ENCODE measurements around the gene HNRNPA0.

HNRNPA0 gene

GRCh38 chr5:137743031-137743640 is 11.0 kb downstream of the HNRNPA0 start:
- DNase-seq = peak; percentile 77

GRCh38 chr5:137741718-137742117 is 12.4 kb downstream of the HNRNPA0 start:
- H3K36me3 Mint-ChIP-seq = peaks cover 13% of the 10 kb centered on the region
- no peaks in the 10 kb centered on the region for H3K27me3 Mint-ChIP-seq
- peaks cover 23% of the 10 kb centered on the region for H3K4me1 Mint-ChIP-seq
- CTCF ChIA-PET = interaction anchor here (0.7 to 18.1 kb wide), 22 partner anchors 9 to 192 kb away, joined by 3 to 551 read pairs (median 6); partner anchors contain the start of gene HNRNPA0
- H3K27ac Mint-ChIP-seq = no peak overlapping the region
- H3K4me3 Mint-ChIP-seq = no peak overlapping the region
- peaks cover 14% of the 10 kb centered on the region for H3K9me3 Mint-ChIP-seq
- DNase-seq = no peak

More at GRCh38 chr5:137743031-137743640, 11.0 kb downstream of the HNRNPA0 start:
- H3K9me3 Mint-ChIP-seq = peaks cover 10% of the 10 kb centered on the region
- peaks cover 23% of the 10 kb centered on the region for H3K4me1 Mint-ChIP-seq
- H3K36me3 Mint-ChIP-seq = peaks cover 8% of the 10 kb centered on the region
- H3K4me3 Mint-ChIP-seq = no peak overlapping the region
- no peaks in the 10 kb centered on the region for H3K27me3 Mint-ChIP-seq
- no peak overlapping the region for H3K27ac Mint-ChIP-seq
- CTCF ChIA-PET = interaction anchor here (0.6 to 18.1 kb wide), 26 partner anchors 9 to 326 kb away, joined by 3 to 551 read pairs (median 4); partner anchors contain the start of gene HNRNPA0

GRCh38 chr5:137739737-137740136 is 14.4 kb downstream of the HNRNPA0 start:
- H3K4me3 Mint-ChIP-seq = no peak overlapping the region
- no peak for DNase-seq
- H3K9me3 Mint-ChIP-seq = peaks cover 14% of the 10 kb centered on the region
- peaks cover 13% of the 10 kb centered on the region for H3K36me3 Mint-ChIP-seq
- CTCF ChIA-PET = interaction anchor here (0.8 to 18.1 kb wide), 5 partner anchors 11 to 110 kb away, joined by 3 to 551 read pairs (median 15); no protein-coding TSS in a partner anchor
- peaks cover 23% of the 10 kb centered on the region for H3K4me1 Mint-ChIP-seq
- no peak overlapping the region for H3K27ac Mint-ChIP-seq
- no peaks in the 10 kb centered on the region for H3K27me3 Mint-ChIP-seq

DNA sequence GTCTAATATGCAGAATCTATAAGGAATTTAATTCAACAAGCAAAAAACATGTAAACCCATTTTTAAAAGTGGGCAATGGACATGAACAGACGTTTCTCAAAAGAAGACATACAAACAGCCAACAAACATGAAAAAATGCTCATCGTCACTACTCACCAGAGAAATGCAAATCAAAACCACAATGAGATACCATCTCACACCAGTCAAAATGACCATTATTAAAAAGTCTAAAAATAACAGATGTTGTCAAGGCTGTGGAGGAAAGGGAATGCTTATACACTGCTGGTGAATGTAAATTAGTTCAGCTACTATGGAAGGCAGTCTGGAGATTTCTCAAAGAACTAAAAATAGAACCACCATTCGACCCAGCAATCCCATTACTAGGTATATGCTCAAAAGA is 15.2 kb downstream of the HNRNPA0 start:
- Mint-ChIP-seq H3K36me3 (peaks cover 15% of the 10 kb centered on the region), H3K4me3 (no peak overlapping the region), H3K27ac (no peak overlapping the region), H3K4me1 (peaks cover 30% of the 10 kb centered on the region), H3K9me3 (peaks cover 14% of the 10 kb centered on the region), H3K27me3 (peaks cover 3% of the 10 kb centered on the region)
- no peak for DNase-seq
- CTCF ChIA-PET = interaction anchor here (1.4 to 18.1 kb wide), 4 partner anchors 12 to 109 kb away, joined by 7 to 551 read pairs (median 27); no protein-coding TSS in a partner anchor

DNA sequence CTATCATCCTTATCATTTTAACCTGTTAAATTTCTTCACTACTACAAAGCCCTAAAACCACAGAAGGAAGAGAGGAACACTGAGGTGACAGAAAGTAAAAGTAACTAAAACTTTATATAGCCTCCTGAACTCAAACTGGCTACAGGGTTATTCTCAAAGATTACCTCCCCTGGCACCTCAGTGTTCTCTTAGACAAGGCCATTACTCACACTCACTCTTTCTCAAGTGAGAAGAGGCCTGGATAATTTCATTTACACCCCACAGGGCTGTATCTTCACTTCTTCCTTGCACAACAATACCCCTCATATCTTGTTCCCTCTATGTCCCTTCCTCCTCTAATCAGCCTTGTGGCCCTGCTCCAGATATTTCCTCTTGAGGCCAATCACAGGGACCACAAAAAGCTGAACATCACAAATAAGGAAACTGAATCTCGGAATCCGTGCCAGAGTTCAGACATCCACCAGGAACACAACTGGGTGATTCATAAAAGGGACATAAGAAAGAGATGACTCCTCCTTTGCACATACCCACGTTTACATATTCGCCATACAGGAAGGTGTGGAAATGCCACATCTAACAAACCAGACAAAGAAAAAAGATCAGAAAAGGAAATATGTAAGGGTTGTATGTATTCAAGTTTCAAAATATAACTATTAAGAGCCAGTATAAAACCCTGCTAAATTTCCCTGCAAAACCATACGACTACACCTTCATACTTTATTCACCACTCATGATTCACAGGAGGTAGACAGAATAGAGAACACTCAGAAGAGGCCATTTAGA is 16.6 kb downstream of the HNRNPA0 start:
- Mint-ChIP-seq H3K4me1 (peaks cover 40% of the 10 kb centered on the region), H3K9me3 (peaks cover 14% of the 10 kb centered on the region), H3K4me3 (no peak overlapping the region), H3K27me3 (peaks cover 3% of the 10 kb centered on the region), H3K36me3 (peaks cover 19% of the 10 kb centered on the region), H3K27ac (no peak overlapping the region)
- peak; percentile 36 for DNase-seq
- CTCF ChIA-PET = interaction anchor here (1.3 to 18.1 kb wide), 4 partner anchors 16 to 108 kb away, joined by 4 to 551 read pairs (median 12); no protein-coding TSS in a partner anchor

DNA sequence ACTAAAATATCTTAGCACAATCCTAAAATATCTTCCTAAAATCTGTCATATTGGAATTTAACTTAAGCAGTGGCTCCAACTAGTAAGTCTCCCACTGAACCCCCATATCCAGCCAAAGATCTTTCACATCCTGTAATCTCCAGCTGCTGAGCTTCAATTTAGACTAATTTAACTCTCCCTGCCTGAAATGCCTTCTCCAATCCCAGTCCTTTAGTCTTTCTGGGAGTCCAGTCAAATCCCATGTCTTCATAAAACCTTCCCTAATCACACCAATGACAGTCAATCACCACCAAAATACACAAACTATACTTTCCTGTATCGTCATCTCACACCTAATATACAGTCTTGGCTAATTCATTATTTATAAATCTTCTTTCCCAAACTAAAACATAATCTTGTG is 17.7 kb downstream of the HNRNPA0 start:
- no peak overlapping the region for H3K27ac Mint-ChIP-seq
- peaks cover 14% of the 10 kb centered on the region for H3K9me3 Mint-ChIP-seq
- CTCF ChIA-PET = interaction anchor here (1.0 to 18.1 kb wide), 8 partner anchors 15 to 107 kb away, joined by 3 to 551 read pairs (median 6); no protein-coding TSS in a partner anchor
- peaks cover 19% of the 10 kb centered on the region for H3K36me3 Mint-ChIP-seq
- H3K4me1 Mint-ChIP-seq = peaks cover 50% of the 10 kb centered on the region
- DNase-seq = no peak
- H3K27me3 Mint-ChIP-seq = peaks cover 3% of the 10 kb centered on the region
- H3K4me3 Mint-ChIP-seq = no peak overlapping the region

- DNase-seq = peak; percentile 67
Measured at GRCh38 chr5:137735555-137736284, 18.4 kb downstream of the HNRNPA0 start, which contains the start of gene KLHL3. Gene KLHL3 (minus strand): TSS chr5:137736089. CDS start chr5:137735646, 443 bp downstream.

DNA sequence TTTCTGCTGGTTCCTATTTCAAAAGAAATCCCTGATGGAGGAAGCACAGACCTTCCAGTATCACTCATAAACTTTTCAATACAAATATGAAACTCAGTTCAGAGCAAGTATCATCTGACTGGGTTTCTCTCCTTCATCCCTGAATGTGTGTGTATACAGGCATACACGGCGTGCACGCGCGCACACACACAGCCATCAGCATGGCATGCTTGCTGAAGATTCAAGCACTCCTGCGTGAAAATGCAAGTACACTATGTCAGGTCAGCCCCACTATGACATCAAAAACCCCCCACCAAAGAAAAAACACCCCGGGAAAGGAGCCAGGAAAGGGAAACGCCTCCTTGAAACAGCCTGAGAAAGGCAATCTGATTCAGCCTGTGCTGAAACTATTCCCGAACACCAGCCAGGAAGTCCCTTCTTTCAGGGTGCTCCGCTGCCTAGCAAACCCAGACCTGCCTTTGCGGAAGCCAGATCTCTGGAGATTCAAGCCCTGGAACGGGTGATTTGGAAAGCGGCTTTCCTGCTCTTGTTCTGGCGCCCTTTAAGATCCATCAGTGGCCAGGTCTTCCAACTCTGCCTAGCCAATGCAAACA is 19.1 kb downstream of the HNRNPA0 start:
- Mint-ChIP-seq H3K27ac (no peak overlapping the region), H3K9me3 (peaks cover 14% of the 10 kb centered on the region), H3K36me3 (peaks cover 27% of the 10 kb centered on the region), H3K4me3 (no peak overlapping the region), H3K4me1 (peaks cover 59% of the 10 kb centered on the region), H3K27me3 (peaks cover 3% of the 10 kb centered on the region)
- peak; percentile 44 for DNase-seq
- CTCF ChIA-PET = interaction anchor here (1.0 to 18.1 kb wide), 8 partner anchors 14 to 107 kb away, joined by 3 to 551 read pairs (median 6); no protein-coding TSS in a partner anchor

More at GRCh38 chr5:137735555-137736284, 18.4 kb downstream of the HNRNPA0 start, which contains the start of gene KLHL3:
- peaks cover 3% of the 10 kb centered on the region for H3K27me3 Mint-ChIP-seq
- peaks cover 14% of the 10 kb centered on the region for H3K9me3 Mint-ChIP-seq
- CTCF ChIA-PET = interaction anchor here (1.0 to 18.1 kb wide), 10 partner anchors 15 to 108 kb away, joined by 3 to 551 read pairs (median 6); no protein-coding TSS in a partner anchor
- H3K4me1 Mint-ChIP-seq = peaks cover 56% of the 10 kb centered on the region
- peaks cover 22% of the 10 kb centered on the region for H3K36me3 Mint-ChIP-seq
- no peak within 1 kb of the TSS for H3K4me3 Mint-ChIP-seq
- no peak within 1 kb of the TSS for H3K27ac Mint-ChIP-seq

DNA sequence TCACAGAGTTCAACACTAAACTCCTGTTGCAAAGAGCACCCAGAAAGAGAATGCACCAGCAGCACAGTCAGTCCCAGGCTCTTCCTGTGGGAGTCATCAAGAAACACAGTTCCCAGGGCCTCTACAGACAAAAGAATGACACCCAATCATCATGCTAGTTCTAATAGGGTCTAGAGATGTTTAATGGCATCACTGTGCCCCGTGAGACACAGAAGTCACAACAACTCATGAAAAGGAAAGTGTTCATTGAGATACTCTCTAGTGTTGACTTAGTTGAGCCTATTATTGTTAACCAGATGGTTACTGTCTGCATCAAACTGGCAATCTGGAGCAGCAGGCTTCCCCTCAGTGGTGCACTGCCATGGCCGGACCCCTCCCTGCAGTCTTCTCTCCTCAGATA is 19.8 kb downstream of the HNRNPA0 start:
- H3K27ac Mint-ChIP-seq = no peak overlapping the region
- CTCF ChIA-PET = interaction anchor here (1.0 to 18.1 kb wide), 3 partner anchors 8 to 79 kb away, joined by 3 to 551 read pairs (median 5); no protein-coding TSS in a partner anchor
- no peak overlapping the region for H3K4me3 Mint-ChIP-seq
- peaks cover 8% of the 10 kb centered on the region for H3K9me3 Mint-ChIP-seq
- peaks cover 24% of the 10 kb centered on the region for H3K36me3 Mint-ChIP-seq
- no peak for DNase-seq
- peaks cover 52% of the 10 kb centered on the region for H3K4me1 Mint-ChIP-seq
- peaks cover 3% of the 10 kb centered on the region for H3K27me3 Mint-ChIP-seq

DNA sequence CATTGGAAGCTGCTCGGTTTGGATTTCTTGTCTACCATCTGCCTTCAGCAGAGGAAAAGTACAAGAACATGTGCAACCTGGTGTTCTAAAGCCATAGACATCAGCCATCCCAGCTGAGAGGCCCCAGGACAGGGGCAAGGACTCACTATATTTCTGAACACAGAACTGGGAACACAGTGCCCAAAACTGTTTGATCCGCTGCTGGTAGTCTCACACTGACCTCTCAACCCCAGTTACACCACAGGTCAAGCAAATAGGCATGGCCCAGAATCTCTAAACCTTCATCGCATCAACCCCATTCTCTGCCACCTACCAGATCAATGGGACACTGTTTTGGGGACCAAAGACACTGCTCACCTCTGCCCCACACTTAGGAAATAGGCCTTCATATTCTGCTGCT is 20.2 kb downstream of the HNRNPA0 start:
- no peak overlapping the region for H3K4me3 Mint-ChIP-seq
- peaks cover 48% of the 10 kb centered on the region for H3K4me1 Mint-ChIP-seq
- H3K9me3 Mint-ChIP-seq = peaks cover 6% of the 10 kb centered on the region
- H3K27ac Mint-ChIP-seq = no peak overlapping the region
- peaks cover 22% of the 10 kb centered on the region for H3K36me3 Mint-ChIP-seq
- peaks cover 3% of the 10 kb centered on the region for H3K27me3 Mint-ChIP-seq
- no peak for DNase-seq
- CTCF ChIA-PET = interaction anchor here (1.0 to 1.1 kb wide), 2 partner anchors 9 to 74 kb away, joined by 5 read pairs; no protein-coding TSS in a partner anchor

- Mint-ChIP-seq H3K27ac (no peak overlapping the region), H3K9me3 (peaks cover 3% of the 10 kb centered on the region), H3K27me3 (peaks cover 3% of the 10 kb centered on the region), H3K36me3 (peaks cover 21% of the 10 kb centered on the region), H3K4me1 (peaks cover 44% of the 10 kb centered on the region), H3K4me3 (no peak overlapping the region)
- DNase-seq = no peak
- CTCF ChIA-PET = interaction anchor here (1.0 to 1.1 kb wide), 2 partner anchors 10 to 73 kb away, joined by 5 read pairs; no protein-coding TSS in a partner anchor
Measured at GRCh38 chr5:137733006-137733405, 21.2 kb downstream of the HNRNPA0 start.

GRCh38 chr5:137731176-137731575 is 23.0 kb downstream of the HNRNPA0 start:
- no peak overlapping the region for H3K4me3 Mint-ChIP-seq
- CTCF ChIA-PET = interaction anchor here (1.6 to 2.9 kb wide), 2 partner anchors 11 to 71 kb away, joined by 4 to 16 read pairs; no protein-coding TSS in a partner anchor
- H3K36me3 Mint-ChIP-seq = peaks cover 17% of the 10 kb centered on the region
- peaks cover 44% of the 10 kb centered on the region for H3K4me1 Mint-ChIP-seq
- peaks cover 3% of the 10 kb centered on the region for H3K27me3 Mint-ChIP-seq
- H3K9me3 Mint-ChIP-seq = no peaks in the 10 kb centered on the region
- DNase-seq = no peak
- H3K27ac Mint-ChIP-seq = no peak overlapping the region

- Mint-ChIP-seq H3K9me3 (no peaks in the 10 kb centered on the region), H3K4me3 (no peak overlapping the region), H3K27me3 (peaks cover 3% of the 10 kb centered on the region), H3K27ac (no peak overlapping the region), H3K36me3 (peaks cover 17% of the 10 kb centered on the region), H3K4me1 (peaks cover 44% of the 10 kb centered on the region)
- CTCF ChIA-PET = interaction anchor here (1.6 to 2.9 kb wide), 2 partner anchors 12 to 70 kb away, joined by 4 to 16 read pairs; no protein-coding TSS in a partner anchor
- no peak for DNase-seq
Measured at GRCh38 chr5:137730336-137730735, 23.8 kb downstream of the HNRNPA0 start.
